Ishikawa (cell line): ENCODE data around the gene TFF1.

Experiments used
- CEBPB ChIP-seq: IDR thresholded peaks from 2 replicates; pipeline ENCODE4 v1.6.1; 2012
- CREB1 ChIP-seq: IDR thresholded peaks from 2 replicates; pipeline ENCODE4 v1.6.1; 2012; ENCODE audit warnings: low read depth
- EGR1 ChIP-seq: IDR thresholded peaks from 2 replicates; pipeline ENCODE4 v1.6.1; 2012
- EP300 ChIP-seq: IDR thresholded peaks from 2 replicates; pipeline ENCODE4 v1.6.1; 2012; ENCODE audit warnings: borderline replicate concordance
- FOXM1 ChIP-seq: IDR thresholded peaks from 2 replicates; pipeline ENCODE4 v1.6.1; 2012; ENCODE audit warnings: low read depth, borderline replicate concordance
- NFIC ChIP-seq: IDR thresholded peaks from 2 replicates; pipeline ENCODE4 v1.6.1; 2012
- RAD21 ChIP-seq: IDR thresholded peaks from 2 replicates; pipeline ENCODE4 v1.6.1; 2012; ENCODE audit warnings: low read depth
- TAF1 ChIP-seq: IDR thresholded peaks from 2 replicates; pipeline ENCODE4 v1.6.1; 2012; ENCODE audit warnings: low read depth, mild to moderate bottlenecking
- TCF12 ChIP-seq: IDR thresholded peaks from 2 replicates; pipeline ENCODE4 v1.6.1; 2012; ENCODE audit warnings: low read depth
- TEAD4 ChIP-seq: IDR thresholded peaks from 2 replicates; pipeline ENCODE4 v1.6.1; 2012
- YY1 ChIP-seq: IDR thresholded peaks from 2 replicates; pipeline ENCODE4 v1.6.1; 2012; ENCODE audit warnings: low read depth
- ZBTB7A ChIP-seq: IDR thresholded peaks from 2 replicates; pipeline ENCODE4 v1.6.1; 2012; ENCODE audit warnings: low read depth
- TF ChIP-seq, protein P1 (sequence below): IDR thresholded peaks from 2 replicates; pipeline ENCODE4 v1.6.1; 2012
- TF ChIP-seq, protein P2 (sequence below): IDR thresholded peaks from 2 replicates; pipeline ENCODE4 v1.6.1; 2012
- TF ChIP-seq, protein P3 (sequence below): IDR thresholded peaks from 2 replicates; pipeline ENCODE4 v1.6.1; 2012; ENCODE audit warnings: low read depth, mild to moderate bottlenecking

The TFF1 gene

DNA sequence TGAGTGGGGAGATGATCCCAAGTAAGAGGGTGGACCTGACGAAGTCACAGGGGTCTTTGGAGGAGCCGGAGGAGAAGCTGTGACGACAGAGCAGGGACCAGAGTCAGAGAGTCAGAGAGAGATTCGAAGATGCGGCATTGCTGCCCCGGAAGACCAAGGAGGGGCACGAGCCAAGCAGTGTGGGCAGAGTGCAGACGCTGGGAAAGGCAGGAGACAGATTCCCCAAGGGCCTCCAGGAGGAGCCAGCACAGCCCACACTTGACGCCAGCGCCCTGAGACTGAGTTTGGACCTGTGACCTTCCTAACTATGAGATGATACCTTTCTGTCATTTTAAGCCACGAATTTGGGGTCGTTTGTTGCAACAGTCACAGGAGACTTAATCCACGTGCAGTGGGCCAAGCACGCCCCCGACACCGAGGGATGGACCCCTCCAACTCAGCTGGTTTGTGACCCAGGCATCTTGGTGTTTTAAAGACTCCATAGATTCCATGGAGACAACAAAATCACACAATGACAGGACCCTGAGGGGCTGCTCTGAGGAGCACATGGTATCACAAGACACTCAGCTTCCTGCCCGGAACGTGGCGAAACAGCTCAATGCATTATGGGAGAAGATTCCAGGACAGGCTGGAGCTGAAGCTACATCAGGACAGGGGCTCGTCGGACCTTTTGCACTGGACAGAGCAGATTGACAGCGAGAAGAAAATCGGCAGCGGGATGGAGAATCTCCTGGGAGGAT is 11.0 kb upstream of the TFF1 start:
- TF ChIP-seq EGR1 (no peak), TAF1 (no peak), TEAD4 (no peak), NFIC (no peak), CEBPB (no peak), RAD21 (no peak), EP300 (no peak), TCF12 (no peak), YY1 (no peak), CREB1 (no peak)
- TF ChIP-seq, protein P1, sequence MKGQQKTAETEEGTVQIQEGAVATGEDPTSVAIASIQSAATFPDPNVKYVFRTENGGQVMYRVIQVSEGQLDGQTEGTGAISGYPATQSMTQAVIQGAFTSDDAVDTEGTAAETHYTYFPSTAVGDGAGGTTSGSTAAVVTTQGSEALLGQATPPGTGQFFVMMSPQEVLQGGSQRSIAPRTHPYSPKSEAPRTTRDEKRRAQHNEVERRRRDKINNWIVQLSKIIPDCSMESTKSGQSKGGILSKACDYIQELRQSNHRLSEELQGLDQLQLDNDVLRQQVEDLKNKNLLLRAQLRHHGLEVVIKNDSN: no peak
- TF ChIP-seq, protein P2, sequence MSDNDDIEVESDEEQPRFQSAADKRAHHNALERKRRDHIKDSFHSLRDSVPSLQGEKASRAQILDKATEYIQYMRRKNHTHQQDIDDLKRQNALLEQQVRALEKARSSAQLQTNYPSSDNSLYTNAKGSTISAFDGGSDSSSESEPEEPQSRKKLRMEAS: no peak
- TF ChIP-seq, protein P3, sequence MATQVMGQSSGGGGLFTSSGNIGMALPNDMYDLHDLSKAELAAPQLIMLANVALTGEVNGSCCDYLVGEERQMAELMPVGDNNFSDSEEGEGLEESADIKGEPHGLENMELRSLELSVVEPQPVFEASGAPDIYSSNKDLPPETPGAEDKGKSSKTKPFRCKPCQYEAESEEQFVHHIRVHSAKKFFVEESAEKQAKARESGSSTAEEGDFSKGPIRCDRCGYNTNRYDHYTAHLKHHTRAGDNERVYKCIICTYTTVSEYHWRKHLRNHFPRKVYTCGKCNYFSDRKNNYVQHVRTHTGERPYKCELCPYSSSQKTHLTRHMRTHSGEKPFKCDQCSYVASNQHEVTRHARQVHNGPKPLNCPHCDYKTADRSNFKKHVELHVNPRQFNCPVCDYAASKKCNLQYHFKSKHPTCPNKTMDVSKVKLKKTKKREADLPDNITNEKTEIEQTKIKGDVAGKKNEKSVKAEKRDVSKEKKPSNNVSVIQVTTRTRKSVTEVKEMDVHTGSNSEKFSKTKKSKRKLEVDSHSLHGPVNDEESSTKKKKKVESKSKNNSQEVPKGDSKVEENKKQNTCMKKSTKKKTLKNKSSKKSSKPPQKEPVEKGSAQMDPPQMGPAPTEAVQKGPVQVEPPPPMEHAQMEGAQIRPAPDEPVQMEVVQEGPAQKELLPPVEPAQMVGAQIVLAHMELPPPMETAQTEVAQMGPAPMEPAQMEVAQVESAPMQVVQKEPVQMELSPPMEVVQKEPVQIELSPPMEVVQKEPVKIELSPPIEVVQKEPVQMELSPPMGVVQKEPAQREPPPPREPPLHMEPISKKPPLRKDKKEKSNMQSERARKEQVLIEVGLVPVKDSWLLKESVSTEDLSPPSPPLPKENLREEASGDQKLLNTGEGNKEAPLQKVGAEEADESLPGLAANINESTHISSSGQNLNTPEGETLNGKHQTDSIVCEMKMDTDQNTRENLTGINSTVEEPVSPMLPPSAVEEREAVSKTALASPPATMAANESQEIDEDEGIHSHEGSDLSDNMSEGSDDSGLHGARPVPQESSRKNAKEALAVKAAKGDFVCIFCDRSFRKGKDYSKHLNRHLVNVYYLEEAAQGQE: no peak

DNA sequence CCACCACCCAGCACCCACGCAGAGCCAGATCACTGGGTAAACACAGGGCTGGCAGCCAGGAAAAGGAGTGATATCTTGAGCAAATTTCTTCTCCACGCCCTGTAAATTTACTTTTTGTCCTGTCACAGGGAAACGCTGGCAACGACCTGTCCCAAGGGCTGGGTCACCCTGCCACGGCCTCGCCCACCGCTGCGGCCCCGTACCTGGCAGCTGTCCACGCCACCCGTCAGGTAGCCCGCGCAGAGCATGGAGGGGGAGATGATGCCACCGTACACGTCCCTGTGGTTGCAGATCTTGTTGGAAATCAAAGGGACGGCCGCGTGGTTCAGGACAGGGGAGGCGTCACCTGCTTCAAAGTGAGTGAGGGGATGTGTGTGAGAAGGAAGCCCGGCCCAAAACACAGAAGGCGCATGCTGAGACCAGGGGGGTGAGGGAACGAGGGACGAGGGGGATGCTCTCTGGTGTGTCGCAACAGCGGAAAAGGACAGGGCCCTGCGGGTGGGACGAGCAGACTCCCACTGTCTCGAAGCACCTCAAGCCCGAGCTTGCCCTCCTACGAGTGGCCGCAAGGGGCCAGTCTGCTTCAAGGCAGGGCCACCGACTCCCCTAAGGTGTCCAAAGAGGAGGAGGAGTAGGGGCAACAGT is 10.1 kb upstream of the TFF1 start:
- TF ChIP-seq, protein P3: no peak
- no peak for TF ChIP-seq EGR1
- TF ChIP-seq RAD21: no peak
- TF ChIP-seq FOXM1: no peak
- no peak for TF ChIP-seq CEBPB
- TF ChIP-seq EP300: no peak
- no peak for TF ChIP-seq YY1
- TF ChIP-seq, protein P2: no peak

DNA sequence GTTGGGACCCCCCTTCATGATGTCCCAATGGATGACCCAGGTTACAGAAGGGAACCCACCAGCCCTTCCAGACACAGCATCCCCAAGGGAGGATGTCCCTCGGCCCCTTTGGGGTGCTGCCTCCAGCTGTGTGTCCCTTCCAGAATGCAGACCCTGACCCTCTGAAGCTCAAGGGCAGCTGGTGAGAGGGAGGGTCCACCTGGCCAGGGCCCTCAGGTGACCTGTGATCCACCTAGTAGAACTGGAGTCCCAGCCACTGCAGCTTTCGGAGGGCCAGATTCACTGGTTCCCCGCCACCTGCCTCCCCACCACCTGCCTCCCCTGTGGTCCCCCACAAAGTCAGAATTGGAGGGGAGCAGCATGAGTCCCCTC is 9.6 kb upstream of the TFF1 start:
- TF ChIP-seq NFIC (no peak), CEBPB (no peak), ZBTB7A (no peak), TCF12 (no peak), YY1 (no peak), TEAD4 (no peak), TAF1 (no peak), FOXM1 (no peak), RAD21 (no peak), CREB1 (no peak), EGR1 (no peak), EP300 (no peak)
- TF ChIP-seq, protein P3: no peak
- TF ChIP-seq, protein P2: no peak
- TF ChIP-seq, protein P1: no peak

DNA sequence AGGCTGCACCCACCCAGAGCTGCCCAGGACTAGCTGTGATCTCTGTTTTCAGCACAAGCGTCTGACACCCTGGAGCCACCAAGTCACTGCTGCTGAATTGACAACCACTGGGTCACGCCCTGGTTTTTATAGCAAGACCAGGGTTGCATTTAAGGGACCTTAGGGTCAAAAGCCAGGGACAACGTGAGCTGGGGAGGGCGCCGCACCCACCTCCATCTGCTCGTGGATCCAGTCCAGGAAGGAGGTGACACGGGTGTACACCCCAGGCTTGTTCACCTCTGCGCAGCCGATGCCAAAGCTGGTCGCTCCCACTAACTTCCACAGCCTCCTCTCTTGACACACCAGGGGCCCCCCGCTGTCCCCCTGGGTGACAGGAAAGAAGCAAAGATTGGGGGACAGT is 9.2 kb upstream of the TFF1 start:
- TF ChIP-seq, protein P3: no peak
- TF ChIP-seq EP300: no peak
- TF ChIP-seq, protein P2: no peak
